SK-N-SH treated with all-trans-retinoic acid at 6 μM for 48 hours (cell line): ENCODE results near the gene SLC25A22.

Experiments used
- ARNTL ChIP-seq: fragments of 450-650 bp; formaldehyde crosslinking; IDR thresholded peaks from 2 replicates; pipeline ENCODE4 v1.5.0; 2020; ENCODE audit warnings: low read depth, mild to moderate bottlenecking, moderate library complexity, borderline replicate concordance
- CREB5 ChIP-seq: fragments of 250-450 bp; sonication (Bioruptor Pico); IDR thresholded peaks from 2 replicates; pipeline ENCODE4 v1.5.1; 2020; ENCODE audit warnings: low read depth, mild to moderate bottlenecking, moderate library complexity
- CSRNP3 ChIP-seq: fragments of 250-450 bp; sonication (Bioruptor Pico); IDR thresholded peaks from 2 replicates; pipeline ENCODE4 v1.5.1; 2021; ENCODE audit warnings: mild to moderate bottlenecking, moderate library complexity
- ISL1 ChIP-seq: fragments of 250-450 bp; sonication (Bioruptor Pico); IDR thresholded peaks from 2 replicates; pipeline ENCODE4 v2.1.2; 2022; ENCODE audit warnings: mild to moderate bottlenecking, moderate library complexity
- OSR1 ChIP-seq: fragments of 250-450 bp; sonication (Bioruptor Pico); IDR thresholded peaks from 2 replicates; pipeline ENCODE4 v1.8.0; 2022; ENCODE audit warnings: moderate library complexity, mild to moderate bottlenecking, inconsistent platforms
- PATZ1 ChIP-seq: fragments of 250-450 bp; sonication (Bioruptor Pico); IDR thresholded peaks from 2 replicates; pipeline ENCODE4 v1.8.0; 2020; ENCODE audit warnings: mild to moderate bottlenecking, moderate library complexity, borderline replicate concordance
- POU6F1 ChIP-seq: fragments of 250-450 bp; sonication (Bioruptor Pico); IDR thresholded peaks from 2 replicates; pipeline ENCODE4 v1.8.0; 2021; ENCODE audit warnings: low read depth, mild to moderate bottlenecking, moderate library complexity, borderline replicate concordance
- RARB ChIP-seq: fragments of 250-450 bp; sonication (Bioruptor Pico); IDR thresholded peaks from 2 replicates; pipeline ENCODE4 v1.8.0; 2021; ENCODE audit warnings: mild to moderate bottlenecking, moderate library complexity
- TSHZ2 ChIP-seq: fragments of 250-450 bp; sonication (Bioruptor Pico); IDR thresholded peaks from 2 replicates; pipeline ENCODE4 v1.5.0; 2020; ENCODE audit warnings: mild to moderate bottlenecking, moderate library complexity
- ZFP3 ChIP-seq: fragments of 250-450 bp; sonication (Bioruptor Pico); IDR thresholded peaks from 2 replicates; pipeline ENCODE4 v1.5.0; 2020; ENCODE audit warnings: mild to moderate bottlenecking, moderate library complexity
- ZNF70 ChIP-seq: fragments of 450-650 bp; formaldehyde crosslinking; IDR thresholded peaks from 2 replicates; pipeline ENCODE4 v1.5.0; 2020; ENCODE audit warnings: mild to moderate bottlenecking, moderate library complexity
- ZNF8 ChIP-seq: fragments of 450-650 bp; formaldehyde crosslinking; IDR thresholded peaks from 2 replicates; pipeline ENCODE4 v1.5.0; 2020; ENCODE audit warnings: mild to moderate bottlenecking, moderate library complexity

GRCh38 chr11:801097-801780, 3.2 kb upstream of the SLC25A22 start:
- TF ChIP-seq ARNTL (no peak), POU6F1 (CRISPR knock-in tag) (no peak), ZNF70 (CRISPR knock-in tag) (no peak), ISL1 (CRISPR knock-in tag) (no peak), RARB (CRISPR knock-in tag) (no peak), PATZ1 (CRISPR knock-in tag) (no peak), CREB5 (no peak), TSHZ2 (CRISPR knock-in tag) (no peak), ZNF8 (no peak), ZFP3 (CRISPR knock-in tag) (no peak), CSRNP3 (CRISPR knock-in tag) (no peak), OSR1 (CRISPR knock-in tag) (no peak)
